NCI-H1092 (cell line): ENCODE data around the gene GSTP1.
"Not testable (repeated sequence)": the region's sequence is repeated elsewhere in the genome, so short reads cannot be mapped to it uniquely, and the experiment has no call there.

ENCODE experiments used
- DNase-seq: peaks from one replicate; lab custom pipeline; 2025; lab: John Stamatoyannopoulos, UW

The GSTP1 gene

DNA sequence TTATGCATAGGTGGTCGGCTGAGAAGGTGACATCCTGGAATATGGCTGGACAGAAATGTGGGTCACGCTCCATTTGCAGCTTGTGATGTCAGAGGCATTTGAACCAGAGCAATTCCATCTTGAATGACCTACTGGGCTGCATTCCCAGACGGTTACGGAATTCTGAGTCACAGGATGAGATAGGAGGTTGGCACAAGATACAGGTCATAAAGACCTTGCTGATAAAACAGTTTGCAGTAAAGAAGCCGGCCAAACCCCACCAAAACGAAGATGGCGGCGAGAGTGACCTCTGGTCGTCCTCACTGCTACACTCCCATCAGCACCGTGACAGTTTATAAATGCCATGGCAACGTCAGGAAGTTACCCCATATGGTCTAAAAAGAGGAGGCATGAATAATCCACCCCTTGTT lies 19.9 kb upstream of the GSTP1 start:
- DNase-seq, result not testable (repeated sequence)

DNA sequence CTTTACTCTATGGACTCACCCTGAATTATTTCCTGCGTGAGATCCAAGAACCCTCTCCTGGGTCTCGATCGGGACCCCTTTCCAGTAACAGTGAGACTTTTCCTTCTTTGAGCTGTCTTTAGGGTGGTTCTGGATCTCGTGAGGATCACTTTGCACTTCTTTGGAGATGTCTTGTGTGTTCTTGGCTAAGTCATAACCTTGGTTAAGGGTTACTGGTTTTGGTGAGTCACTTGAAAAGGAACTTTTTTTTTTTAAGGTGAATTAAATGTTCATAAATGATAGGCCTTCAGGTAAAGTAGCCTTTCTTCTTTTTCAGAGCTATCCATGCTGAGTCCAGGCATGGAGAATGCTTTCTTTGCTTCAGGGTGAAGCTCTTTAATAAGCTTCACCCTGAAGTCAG lies 19.4 kb upstream of the GSTP1 start:
- no peak for DNase-seq

DNA sequence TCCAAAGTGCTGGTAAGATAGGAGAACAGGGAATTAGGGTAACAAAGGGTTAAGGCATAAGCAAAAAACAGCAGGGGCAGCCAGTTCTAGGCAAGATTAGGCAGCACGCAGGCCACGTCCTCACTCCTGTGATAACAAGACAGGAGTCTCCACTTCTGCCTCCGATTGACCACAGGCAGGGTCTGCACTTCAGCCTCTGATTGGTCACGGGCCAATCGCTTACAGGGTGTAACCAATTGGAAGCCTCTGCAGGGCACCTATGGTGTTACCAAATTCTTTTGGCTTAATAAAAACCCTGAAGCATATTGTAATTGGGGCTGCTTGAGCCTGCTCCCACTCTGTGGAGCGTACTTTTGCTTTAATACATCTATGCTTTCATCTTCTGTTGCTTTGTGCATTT lies 12.2 kb upstream of the GSTP1 start:
- DNase-seq, result no peak

DNA sequence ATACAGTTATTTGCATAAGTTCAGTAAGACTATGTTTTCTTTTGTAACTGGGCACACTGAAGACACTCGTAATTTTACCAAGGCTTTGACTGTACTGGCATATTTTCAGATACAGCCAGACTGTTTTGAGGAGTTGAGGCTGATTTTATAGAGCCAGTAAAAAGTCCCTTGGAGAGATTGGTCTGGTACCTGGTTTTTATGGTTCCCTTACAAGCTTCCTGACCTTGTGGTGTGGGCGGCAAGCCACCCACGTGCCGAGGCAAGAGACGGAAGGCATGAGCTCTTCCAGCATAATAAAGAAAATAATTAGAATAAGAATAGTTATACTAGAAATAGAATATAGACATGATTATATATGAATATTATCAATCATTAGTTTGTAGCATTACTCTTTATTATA lies 11.3 kb upstream of the GSTP1 start:
- no peak for DNase-seq

DNA sequence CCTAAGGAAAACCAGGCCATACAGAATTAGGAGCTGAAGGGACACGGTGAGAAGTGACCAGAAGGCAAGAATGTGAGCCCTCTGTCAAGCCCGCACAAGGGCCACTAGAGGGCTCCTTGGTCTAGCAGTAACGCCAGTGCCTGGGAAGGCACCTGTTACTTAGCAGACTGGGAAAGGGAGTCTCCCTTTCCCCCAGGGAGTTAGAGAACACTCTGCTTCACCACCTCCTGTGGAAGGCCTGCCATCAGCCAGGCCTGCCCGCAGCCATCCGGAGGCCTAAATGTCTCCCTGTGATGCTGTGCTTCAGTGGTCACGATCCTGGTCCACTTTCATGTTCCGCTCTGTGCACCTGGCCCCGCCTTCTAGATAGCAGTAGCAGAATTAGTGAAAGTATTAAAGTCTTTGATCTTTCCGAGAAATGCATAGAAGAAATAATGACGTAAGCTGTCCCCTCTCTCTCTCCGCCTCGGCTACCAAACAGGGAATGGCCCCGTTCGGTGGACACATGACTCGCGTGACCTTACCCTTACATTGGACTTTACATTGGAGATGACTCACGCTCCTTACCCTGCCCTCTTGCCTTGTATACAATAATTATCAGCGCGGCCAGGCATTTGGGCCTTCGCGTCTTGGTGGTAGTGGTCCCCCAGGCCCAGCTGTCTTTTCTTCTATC lies 10.7 kb upstream of the GSTP1 start:
- DNase-seq, result peak; percentile 60

DNA sequence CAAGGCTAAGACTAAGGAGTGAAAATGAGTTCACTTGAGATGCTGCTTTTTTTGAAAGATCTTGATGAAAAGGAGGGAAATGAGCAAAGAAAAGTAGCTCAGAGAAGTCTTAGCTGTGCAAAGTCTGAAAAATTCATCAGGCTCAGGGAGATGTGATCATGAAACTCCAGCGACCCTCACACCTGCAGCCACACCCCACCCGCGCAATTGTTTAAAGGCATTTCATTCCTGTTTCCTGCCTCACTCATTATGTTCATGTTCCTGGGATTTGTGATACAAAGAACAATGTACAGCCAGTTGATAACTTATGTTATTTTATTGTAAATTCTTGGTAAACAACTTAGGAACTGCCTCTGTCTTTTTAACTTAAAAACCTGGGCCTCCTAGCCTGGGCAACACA lies 8.7 kb upstream of the GSTP1 start:
- DNase-seq, result no peak

DNA sequence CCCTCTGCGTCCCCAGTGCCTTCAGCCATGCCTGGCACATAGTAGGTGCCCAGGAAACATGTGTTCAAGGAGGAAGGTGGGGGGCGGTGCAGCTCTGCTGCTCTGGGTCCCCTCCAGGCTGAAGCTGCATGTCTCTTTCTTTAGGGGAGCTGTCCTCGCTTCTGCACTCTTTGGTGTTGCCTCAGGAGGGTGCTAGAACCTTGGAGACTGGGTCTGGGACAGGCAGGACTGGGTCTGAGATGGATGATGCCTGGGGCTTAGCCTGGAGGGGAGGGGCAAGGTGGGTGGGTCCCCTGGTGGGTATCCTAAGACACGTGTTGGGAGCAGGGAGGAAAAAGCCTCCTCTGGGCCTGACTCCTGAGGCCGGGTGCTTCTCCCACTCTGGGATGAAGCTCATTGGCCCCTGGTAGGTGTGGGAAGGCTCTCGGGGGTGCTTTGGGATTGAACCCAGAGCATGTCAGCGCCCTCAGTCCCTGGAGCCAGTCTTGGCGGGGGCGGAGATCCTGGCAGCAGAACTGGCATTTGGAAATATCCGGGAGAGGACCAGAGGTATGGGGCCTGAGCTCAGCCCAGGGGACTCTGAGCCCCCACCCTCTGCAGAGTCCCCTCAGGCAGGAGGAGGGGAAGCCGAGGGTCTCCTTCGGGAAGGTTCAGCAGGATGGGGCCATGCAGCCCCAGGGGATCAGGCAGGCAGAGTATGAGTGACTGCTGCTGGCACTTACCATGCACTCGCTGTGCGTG lies 6.7 kb upstream of the GSTP1 start:
- DNase-seq, result no peak

DNA sequence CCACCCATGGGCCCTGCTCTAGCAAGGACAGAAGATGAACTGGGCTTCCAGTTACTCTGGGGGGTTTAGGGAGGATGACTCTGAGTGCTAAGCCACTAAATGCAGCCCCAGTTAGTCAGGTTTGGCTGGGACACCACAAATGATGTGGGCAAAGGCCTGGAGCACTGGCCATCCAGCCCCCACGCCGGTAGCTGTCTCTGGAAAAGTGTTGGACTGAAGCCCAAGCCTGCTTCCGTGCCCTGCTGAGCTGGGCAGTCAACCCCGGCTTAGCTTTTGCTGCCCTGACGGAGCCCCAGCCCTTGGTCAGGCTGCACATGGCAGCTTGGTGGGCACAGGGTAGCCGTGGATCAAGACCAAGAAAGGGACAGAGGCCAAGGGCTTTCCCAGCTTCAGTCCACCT lies 5.7 kb upstream of the GSTP1 start:
- no peak for DNase-seq

DNA sequence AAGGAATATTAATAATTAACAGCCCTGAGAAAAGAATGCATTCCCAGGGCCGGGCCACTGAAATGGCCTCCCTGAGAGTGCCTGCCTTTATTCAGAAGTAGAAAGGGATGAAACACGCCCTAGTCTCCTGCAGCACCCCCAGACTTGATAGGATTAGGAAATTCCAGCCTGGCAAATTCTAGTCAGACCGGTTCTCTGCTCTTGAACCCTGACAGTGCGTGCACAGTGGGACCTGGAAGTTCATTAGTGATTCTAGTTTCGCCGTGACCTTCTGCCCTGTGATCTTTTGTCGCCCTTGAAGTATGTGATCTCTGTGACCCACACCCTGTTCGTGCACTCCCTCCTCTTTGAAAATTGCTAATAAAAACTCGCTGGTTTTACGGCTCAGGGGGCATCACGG lies 2.1 kb upstream of the GSTP1 start:
- DNase-seq, result no peak

DNA sequence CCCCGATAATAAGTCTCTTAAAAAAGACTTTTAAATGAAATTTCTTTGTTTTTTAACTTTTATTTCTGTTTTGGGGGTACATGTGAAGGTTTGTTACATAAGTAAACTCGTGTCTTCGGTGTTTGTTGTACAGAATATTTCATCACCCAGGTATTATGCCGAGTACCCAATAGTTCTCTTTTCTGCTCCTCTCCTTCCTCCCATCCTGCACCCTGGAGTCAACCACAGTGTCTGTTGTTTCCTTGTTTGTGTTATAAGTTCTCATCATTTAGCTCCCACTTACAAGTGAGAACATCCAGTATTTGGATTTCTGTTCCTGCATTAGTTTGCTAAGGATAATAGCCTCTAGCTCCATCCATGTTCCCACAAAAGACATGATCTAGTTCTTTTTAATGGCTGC lies 1.6 kb upstream of the GSTP1 start:
- no peak for DNase-seq

DNA sequence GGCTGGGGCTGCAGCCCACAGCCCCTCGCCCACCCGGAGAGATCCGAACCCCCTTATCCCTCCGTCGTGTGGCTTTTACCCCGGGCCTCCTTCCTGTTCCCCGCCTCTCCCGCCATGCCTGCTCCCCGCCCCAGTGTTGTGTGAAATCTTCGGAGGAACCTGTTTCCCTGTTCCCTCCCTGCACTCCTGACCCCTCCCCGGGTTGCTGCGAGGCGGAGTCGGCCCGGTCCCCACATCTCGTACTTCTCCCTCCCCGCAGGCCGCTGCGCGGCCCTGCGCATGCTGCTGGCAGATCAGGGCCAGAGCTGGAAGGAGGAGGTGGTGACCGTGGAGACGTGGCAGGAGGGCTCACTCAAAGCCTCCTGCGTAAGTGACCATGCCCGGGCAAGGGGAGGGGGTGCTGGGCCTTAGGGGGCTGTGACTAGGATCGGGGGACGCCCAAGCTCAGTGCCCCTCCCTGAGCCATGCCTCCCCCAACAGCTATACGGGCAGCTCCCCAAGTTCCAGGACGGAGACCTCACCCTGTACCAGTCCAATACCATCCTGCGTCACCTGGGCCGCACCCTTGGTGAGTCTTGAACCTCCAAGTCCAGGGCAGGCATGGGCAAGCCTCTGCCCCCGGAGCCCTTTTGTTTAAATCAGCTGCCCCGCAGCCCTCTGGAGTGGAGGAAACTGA lies 731 bp downstream of the GSTP1 start:
- no peak for DNase-seq

DNA sequence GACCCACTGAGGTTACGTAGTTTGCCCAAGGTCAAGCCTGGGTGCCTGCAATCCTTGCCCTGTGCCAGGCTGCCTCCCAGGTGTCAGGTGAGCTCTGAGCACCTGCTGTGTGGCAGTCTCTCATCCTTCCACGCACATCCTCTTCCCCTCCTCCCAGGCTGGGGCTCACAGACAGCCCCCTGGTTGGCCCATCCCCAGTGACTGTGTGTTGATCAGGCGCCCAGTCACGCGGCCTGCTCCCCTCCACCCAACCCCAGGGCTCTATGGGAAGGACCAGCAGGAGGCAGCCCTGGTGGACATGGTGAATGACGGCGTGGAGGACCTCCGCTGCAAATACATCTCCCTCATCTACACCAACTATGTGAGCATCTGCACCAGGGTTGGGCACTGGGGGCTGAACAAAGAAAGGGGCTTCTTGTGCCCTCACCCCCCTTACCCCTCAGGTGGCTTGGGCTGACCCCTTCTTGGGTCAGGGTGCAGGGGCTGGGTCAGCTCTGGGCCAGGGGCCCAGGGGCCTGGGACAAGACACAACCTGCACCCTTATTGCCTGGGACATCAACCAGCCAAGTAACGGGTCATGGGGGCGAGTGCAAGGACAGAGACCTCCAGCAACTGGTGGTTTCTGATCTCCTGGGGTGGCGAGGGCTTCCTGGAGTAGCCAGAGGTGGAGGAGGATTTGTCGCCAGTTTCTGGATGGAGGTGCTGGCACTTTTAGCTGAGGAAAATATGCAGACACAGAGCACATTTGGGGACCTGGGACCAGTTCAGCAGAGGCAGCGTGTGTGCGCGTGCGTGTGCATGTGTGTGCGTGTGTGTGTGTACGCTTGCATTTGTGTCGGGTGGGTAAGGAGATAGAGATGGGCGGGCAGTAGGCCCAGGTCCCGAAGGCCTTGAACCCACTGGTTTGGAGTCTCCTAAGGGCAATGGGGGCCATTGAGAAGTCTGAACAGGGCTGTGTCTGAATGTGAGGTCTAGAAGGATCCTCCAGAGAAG lies 1.6 kb downstream of the GSTP1 start:
- DNase-seq, result no peak

DNA sequence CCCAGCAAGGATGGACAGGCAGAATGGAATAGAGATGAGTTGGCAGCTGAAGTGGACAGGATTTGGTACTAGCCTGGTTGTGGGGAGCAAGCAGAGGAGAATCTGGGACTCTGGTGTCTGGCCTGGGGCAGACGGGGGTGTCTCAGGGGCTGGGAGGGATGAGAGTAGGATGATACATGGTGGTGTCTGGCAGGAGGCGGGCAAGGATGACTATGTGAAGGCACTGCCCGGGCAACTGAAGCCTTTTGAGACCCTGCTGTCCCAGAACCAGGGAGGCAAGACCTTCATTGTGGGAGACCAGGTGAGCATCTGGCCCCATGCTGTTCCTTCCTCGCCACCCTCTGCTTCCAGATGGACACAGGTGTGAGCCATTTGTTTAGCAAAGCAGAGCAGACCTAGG lies 2.3 kb downstream of the GSTP1 start:
- no peak for DNase-seq

DNA sequence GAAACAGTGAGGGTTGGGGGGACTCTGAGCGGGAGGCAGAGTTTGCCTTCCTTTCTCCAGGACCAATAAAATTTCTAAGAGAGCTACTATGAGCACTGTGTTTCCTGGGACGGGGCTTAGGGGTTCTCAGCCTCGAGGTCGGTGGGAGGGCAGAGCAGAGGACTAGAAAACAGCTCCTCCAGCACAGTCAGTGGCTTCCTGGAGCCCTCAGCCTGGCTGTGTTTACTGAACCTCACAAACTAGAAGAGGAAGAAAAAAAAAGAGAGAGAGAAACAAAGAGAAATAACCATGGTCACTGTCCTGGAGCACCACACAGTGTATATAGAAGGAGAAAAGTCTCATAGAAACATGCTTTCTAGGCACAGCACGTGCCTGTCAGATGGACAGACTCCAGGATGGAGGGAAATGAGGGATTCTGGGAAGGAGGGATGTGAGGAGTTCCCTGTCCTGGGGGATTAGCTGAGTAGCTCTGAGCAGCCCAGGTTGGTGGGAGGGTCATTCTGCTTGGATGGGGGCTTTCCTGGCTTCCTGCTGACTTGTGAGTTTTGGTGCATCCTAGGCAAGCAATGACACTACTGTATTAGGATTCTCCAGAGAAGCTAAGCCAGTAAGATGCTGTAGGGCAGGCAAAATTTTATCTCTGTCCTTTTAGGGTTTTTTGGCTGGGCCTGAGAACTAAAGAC lies 3.1 kb downstream of the GSTP1 start:
- no peak for DNase-seq

DNA sequence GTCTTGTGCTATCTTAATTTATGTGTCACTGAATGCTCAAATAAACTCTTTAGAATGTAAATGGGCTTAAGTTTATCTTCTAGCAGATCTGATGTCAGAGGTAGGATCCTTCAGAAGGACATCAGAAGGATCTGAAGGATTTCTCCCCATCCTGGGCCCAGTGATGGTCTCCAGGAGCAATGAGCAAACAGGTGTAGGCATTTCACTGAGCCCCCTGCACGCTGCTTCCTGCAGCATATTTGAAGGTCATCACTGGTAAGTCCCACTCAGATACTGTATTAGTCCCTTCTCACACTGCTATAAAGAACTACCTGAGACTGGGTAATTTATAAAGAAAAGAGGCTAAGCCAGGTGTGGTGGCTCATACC lies 4.5 kb downstream of the GSTP1 start:
- no peak for DNase-seq

DNA sequence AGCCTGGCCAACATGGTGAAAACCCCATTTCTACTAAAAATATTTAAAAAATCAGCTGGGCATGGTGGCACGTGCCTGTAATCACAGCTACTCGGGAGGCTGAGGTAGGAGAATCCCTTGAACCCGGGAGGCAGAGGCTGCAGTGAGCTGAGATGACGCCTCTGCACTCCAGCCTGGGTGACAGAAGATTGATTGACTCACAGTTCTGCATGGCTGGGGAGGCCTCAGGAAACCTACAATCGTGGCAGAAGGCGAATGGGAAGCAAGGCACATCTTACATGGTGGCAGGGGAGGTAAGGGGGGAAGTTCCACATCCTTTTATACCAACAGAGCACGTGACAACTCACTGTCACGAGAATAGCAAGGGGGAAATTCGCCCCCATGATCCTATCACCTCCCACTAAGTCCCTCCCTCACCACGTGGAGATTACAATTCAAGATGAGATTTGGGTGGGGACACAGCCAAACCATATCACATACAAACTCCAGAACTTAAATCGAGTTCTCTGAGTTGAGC lies 5.3 kb downstream of the GSTP1 start:
- DNase-seq, result not testable (repeated sequence)

DNA sequence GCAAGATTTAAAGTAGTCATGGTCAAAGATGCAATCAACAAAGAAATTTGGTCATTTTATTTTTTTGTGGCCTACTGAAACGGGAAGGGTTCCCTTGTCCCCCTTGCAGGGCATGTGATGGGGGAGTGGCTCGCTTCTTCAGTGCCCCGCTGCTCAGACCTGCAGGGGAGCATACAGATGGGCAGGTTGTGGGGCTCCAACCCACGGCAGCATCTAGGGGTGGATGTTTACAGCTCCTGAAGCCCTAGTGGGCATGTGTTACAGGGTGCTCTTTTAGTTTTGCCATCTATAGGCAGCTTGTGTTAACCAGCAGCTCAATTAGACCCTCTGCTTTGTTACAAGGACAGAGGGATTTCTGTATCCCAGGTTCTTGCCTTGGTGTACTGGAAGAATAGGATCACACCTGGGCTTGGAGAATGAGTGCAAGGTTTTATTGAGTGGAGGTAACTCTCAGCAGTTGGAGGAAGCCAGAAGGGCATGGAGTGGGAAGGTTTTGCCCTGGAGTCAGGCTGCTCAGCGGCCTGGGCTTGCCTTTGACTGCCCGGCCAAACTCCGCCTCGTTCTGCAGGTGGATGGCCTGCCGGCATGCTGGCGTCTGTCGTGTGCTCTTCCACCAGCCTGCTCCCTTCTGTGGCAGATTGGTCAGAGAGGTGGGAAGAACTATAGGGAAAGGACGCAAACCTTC lies 9.4 kb downstream of the GSTP1 start:
- no peak for DNase-seq

DNA sequence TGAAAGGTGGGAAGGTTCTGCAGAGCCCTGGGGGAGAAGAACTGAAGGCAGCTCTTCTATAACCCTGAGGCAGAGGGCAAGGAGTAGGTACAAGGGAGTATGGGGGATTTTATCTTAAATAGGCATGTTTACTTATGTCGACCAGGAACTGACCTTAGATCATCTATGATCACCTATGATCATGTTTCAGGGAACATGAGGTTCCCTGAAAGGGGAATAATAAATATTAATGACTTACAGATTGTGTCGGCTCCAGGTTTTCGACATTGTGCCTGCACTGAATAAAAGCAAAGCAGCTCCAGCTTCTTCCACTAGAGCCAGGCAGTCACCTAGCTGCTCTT lies 9.9 kb downstream of the GSTP1 start:
- DNase-seq, result no peak

DNA sequence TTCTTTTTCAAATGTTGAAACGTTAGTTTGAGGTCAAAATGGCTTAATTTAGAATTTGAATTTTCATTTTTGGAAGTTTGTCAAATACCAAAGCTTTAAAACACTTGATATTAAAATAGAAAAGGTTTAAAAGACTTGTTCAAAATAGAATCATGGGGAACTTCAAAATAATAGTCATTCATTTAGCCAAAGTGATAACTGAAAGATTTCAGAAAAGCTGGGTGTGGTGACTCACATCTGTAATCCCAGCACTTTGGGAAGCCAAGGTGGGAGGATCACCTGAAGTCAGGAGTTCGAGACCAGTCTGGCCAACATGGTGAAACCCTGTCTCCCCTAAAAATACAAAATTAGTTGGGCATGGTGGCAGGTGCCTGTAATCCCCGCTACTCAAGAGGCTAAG lies 10.9 kb downstream of the GSTP1 start:
- DNase-seq, result no peak

DNA sequence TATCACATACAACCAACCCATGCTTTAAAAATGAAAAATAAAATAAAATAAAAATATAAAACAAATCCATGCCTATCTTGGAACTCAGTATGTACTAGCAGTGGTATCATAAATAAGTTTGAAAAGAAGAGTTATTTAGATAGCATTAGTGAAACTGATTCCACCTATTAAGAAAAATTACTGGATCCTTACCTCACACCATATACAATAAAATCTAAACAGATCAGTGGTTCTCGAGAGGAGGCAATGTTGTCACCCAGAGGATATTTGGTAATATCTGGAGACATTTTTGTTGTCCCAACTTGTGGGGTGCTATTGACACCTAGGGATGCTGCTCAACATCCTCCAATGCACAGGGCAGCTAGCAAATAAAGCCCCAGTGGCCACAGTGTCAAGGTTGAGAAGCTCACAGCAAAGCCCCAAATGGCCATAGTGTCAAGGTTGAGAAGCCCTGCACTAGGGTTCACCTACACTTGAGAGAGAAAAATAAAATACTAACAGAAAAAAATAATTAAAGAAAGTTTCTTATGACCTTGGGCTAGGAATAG lies 13.2 kb downstream of the GSTP1 start:
- no peak for DNase-seq

DNA sequence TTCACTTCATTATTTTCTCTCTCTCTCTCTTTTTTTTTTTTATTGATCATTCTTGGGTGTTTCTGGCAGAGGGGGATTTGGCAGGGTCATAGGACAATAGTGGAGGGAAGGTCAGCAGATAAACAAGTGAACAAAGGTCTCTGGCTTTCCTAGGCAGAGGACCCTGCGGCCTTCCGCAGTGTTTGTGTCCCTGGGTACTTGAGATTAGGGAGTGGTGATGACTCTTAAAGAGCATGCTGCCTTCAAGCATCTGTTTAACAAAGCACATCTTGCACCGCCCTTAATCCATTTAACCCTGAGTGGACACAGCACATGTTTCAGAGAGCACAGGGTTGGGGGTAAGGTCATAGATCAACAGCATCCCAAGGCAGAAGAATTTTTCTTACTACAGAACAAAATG lies 13.8 kb downstream of the GSTP1 start:
- DNase-seq, result not testable (repeated sequence)
